ENCODE data around the gene SEC22C. TPM values are rescaled to one million over a fixed set of nuclear protein-coding genes. Genes with fewer than 3 reads are reported as not detected.

SEC22C gene
- total and polyA plus RNA-seq, 2 of the 13 experiments (the other 11 are each of a cell fraction or from before 2014, with no cell fraction given), result 20.0 to 40.0 TPM

- TF ChIP-seq HIVEP1 (CRISPR knock-in tag; IDR thresholded peaks at IDR 0.05), result no peak
- no peak for TF ChIP-seq DDIT3 (CRISPR knock-in tag; IDR thresholded peaks at IDR 0.05)
- TF ChIP-seq POLR2A (IDR thresholded peaks at IDR 0.05; ENCODE audit: insufficient read depth in 1 of 2, low read depth in 2 of 2, low read length in 2 of 2), result no peak
- no peak for TF ChIP-seq ZNF841 (CRISPR knock-in tag; IDR thresholded peaks at IDR 0.05; ENCODE audit: borderline replicate concordance)
- TF ChIP-seq STAG1 (CRISPR knock-in tag; IDR thresholded peaks at IDR 0.05), result peak; percentile 59
- peak; percentile 90 for TF ChIP-seq CTCF (CRISPR knock-in tag; IDR thresholded peaks at IDR 0.05)
- TF ChIP-seq CENPBD1 (CRISPR knock-in tag; IDR thresholded peaks at IDR 0.05; ENCODE audit: borderline replicate concordance, low read depth), result no peak
- no peak for TF ChIP-seq ZNF570 (CRISPR knock-in tag; IDR thresholded peaks at IDR 0.05; ENCODE audit: borderline replicate concordance)
- TF ChIP-seq ZMYM4 (CRISPR knock-in tag; IDR thresholded peaks at IDR 0.05), result no peak
- TF ChIP-seq KDM2A (CRISPR knock-in tag; IDR thresholded peaks at IDR 0.05; ENCODE audit: borderline replicate concordance, low read depth), result peak; percentile 43; the same call in 1 of the 2 replicates
- no peak for TF ChIP-seq RARA (CRISPR knock-in tag; IDR thresholded peaks at IDR 0.05)
- peak; percentile 39 for TF ChIP-seq ZNF687 (CRISPR knock-in tag; IDR thresholded peaks at IDR 0.05)
These were observed 34.3 kb downstream of the SEC22C start (continued) for GRCh38 chr3:42547401-42547945.

Measured in HepG2 (cell line).